GM21717 (cell line): Measurements from ENCODE around the gene PTPRK.

Source experiments
- ATAC-seq: cut with Tn5 transposase; IDR thresholded peaks from one replicate; pipeline ENCODE4 v1.9.1; 2021; ENCODE audit warnings: mild to moderate bottlenecking, moderate library complexity; ENCODE audit not compliant: unreplicated experiment

Gene PTPRK

DNA sequence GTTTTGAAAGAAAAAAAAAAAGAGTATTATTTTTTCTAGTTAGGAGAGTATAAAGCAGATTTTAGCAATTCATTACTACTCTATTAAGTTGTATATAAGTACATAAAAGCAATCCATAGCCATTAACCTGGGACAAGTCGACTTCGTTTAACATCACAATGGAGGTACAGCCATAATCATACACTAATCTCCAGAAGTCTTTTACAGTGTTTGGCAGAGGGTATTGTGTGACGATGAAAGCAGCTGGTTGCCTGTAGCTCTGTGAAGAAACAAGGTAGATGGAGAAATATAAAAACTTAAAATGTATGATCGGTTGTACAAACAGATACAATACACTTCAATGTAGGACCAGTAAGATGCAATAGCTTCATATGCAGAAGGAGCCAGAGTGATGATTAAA is 543.6 kb downstream of the PTPRK start:
- ATAC-seq, result no peak

DNA sequence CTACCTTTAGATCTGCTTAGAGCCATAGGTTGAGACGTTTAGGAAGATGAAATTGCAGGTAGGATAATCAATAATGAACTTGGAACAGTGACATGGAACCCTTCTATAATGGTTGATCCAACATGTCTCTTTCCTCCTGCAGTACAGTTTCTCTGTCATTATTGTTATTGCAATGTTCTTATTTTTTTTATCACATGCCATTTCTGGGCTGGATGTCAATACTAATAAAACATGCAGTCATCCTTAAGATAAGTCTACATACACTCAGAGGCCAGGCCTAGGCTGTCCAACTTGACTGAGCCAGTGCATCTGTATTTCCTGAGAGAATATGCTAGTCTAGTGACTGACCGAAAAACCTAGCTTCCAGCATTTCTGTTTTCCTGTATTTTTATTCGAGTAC is 544.3 kb downstream of the PTPRK start:
- no peak for ATAC-seq

DNA sequence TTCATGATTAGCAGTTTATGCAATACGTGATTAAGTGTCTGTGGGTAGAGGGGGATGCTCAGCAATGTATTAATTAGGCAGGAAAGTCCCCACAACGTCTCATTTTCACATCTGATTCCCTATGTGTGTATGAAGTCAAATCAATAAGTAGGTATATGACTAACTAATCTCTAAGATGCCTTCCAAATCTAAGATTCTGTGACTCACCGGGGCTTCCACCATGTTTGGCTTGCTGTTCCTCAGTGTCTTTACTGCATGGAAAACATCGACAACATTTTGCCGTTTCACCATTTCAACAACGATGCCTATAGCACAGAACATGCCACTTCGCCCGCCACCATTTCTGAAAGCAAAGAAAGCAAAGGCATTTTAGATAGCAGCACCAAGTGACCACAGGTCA is 547.6 kb downstream of the PTPRK start:
- ATAC-seq, result no peak

DNA sequence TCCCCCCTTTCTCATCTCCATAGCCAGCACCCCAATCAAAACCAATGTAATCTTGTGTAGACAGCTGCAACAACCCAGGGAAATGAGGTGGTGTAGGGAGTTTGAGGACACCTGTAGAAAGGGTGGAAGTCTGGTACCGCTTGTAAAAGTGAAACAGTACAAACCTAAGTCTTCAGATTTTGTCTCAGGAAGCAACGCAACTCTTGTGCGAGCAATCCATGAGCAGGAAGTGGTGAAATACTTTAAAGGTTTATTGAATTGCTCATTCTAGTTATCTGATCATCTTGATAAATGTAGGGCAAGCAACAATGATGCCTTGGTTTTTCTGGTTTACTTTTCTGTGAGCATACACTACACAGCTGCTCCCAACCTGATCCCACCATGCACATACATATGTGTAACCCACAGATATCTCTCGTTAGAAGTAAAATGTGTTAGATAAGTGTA is 548.4 kb downstream of the PTPRK start:
- ATAC-seq, result no peak

DNA sequence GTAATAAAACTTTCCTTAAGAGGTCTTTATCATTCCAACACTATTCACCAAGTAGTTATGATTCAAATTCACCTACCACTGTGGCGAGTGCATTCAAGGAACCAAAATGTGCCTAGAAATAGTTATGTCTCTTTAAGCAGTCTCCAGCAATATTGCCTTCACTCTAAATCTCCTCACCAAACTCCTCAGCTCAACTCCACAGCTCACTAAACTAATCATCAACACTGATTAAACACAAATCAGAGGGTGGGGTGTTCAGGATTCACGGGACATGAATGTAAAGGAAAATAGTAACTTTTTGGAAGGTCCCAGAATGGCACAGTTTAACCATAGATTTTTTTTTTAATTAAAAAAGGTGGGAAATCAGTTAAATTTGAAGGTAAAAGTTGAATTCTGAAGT is 549.0 kb downstream of the PTPRK start:
- no peak for ATAC-seq

DNA sequence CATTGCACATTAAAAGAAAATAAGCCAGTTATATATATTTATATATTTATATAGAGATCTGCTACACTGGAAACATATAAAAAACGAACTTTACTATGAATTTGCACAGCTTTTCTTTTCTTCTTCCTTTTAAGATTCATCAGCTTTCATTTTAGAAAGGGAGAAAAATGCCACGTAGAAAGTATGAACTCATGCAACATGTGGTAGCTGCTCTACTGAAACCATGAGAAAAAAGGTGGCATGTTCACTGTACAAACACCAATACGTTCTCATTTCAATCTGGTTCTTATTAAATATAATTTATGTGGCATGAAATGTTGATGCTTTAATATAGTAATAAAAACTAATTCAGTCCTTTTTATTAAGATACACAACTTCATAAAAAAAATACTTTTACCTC is 550.7 kb downstream of the PTPRK start:
- no peak for ATAC-seq

DNA sequence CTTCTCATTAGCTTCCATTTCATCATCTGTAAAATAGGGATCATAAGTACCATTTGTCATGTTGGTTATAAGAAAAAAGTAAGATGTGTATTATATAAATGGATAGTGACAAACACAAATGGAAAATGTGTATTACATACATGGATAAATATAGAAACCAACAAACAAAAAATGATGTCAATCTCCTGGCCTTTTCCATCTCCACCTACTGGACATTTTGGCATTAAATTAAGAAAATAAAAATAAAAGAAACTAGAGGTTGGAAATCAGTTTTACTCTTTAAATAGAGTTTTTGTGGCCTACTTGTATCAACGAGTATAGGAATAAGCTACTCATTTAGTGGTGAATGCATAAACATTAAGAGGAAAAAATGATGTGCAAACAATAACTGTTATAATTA is 552.0 kb downstream of the PTPRK start:
- ATAC-seq, result no peak

DNA sequence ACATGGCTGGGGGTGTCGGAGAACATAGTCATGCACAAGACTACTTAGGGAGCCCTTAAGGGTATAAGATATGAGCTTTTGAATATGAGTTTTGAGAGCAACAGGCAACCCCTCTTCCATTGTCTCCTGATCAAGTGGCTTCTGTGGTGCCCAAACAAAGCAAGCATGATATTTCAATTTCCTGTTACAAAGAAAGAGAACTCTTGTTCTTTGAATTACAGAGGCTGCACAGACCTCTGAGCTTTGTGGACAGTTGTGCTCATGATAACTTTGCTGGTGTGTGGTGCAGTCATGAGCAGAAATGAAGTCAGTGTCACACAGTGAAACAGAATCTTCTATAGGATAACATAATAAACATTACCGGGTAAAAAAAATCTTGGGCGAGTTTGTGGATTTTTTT is 552.7 kb downstream of the PTPRK start:
- no peak for ATAC-seq

DNA sequence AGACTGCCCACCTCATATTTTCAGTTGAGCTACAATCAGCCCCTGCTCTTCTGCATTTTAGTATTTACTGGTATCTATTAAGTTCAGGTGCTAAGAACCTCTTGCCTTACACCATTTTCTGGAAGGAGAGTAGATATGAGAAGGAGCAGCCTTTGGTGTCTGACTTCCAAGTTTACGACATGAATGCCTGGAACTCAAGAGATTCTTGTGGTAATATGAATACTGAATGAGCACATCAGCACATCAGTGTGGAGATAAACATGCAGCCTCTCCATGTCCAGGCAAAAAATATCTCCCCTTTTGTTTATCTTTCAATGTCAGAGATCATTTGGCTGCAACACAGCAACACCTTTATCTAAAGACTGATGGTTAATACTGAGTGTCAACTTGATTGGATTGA is 553.8 kb downstream of the PTPRK start:
- no peak for ATAC-seq

DNA sequence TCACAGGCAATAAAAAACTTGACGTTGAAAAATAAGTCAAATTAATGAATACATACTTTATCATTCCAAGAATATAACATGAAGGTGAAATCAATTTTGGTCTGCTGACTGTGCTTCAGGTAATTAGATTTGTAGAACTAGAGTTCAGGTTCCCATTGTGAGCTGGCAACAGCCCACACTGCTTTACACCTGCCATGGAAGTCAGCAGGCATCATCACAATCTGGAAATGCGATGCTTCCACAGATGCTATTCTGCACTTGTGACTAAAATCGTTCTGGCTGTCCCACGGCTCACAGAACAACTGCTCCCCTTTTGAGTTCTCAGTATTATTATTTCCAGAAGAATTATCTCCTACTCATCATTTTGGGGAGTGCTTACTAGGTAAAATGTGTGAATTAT is 556.9 kb downstream of the PTPRK start:
- ATAC-seq, result no peak

DNA sequence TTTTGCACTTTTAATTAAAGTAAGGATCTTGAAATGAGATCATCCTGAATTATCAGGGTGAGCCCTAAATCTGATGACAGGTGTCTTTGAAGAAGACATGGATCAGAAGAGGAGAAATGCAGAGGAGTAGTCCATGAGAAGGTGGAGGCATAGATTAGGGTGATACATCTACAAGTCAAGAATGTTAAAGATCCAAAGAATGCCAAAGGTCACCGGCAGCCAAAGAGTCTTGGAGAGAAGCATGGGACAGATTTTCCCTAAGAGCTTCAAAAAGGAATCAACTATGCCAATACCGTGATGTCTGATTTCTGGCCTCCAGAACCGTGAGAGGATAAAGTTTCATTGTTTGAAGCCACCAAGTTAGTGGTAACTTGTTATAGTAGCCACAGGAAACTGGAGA is 560.5 kb downstream of the PTPRK start:
- no peak for ATAC-seq

DNA sequence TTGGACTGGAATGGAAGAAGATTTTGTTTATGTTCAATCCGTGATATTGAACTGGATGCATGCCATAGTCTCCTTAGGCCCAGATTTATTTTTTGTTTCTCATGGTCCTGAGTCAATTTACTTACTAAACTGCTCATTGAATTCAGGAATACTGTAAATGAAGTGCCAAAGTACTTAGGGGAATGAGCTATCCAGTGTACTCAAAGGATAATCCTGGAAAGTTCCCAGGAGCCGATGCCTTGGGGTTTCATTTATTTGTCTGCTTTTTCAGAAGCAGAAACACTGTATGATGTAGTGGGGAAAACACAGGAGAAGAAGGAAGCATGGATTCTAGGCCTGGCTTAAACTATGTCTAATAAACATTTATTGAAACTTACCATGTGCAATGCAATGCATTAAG is 563.4 kb downstream of the PTPRK start:
- ATAC-seq, result no peak

DNA sequence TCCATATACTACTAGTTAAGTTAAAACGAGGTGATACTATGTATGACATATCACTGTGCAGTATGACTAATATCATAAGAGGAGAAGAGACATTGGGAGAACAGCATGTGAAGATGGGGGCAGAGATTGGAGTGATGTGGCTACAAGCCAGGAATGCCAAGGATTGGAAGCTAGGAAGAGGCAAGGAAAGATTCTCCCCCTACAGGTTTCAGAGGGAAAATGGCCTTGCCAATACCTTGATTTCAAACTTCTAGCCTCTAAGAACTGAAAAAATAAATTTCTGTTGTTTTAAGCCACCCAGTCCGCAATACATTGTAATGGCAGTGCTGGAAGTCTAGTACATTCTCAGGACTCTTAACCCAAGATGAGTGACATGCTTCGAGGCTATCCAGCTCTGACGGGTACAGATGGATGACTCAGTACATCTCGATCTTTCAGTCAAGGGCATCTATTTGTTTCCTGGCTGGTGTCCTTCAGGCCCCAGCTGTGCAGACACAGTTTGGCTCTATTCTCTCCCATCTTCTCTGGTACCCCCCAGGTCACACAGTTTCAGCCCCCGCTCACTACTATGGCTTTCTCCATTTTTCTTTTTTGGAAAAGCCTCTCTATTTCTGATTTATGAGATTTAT is 564.0 kb downstream of the PTPRK start:
- ATAC-seq, result no peak

DNA sequence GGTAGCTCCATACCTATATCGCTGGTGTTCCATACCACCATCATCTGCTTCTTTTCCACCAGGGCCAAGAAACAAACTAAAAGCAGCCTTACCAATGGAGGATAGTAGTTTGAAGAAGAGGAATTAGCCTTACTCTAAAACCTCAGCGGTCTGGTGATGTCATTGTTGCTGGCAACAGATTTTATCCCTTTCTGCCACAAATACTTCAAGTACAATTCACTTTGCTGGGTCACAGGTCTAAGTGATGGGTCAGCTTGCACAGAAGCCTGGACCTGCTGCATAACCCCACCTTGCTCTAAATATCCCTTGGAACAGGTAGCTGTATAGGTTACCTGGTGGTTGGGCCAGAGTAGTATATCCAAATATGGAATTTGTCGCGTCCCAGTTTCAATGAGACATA is 566.3 kb downstream of the PTPRK start:
- ATAC-seq, result no peak

DNA sequence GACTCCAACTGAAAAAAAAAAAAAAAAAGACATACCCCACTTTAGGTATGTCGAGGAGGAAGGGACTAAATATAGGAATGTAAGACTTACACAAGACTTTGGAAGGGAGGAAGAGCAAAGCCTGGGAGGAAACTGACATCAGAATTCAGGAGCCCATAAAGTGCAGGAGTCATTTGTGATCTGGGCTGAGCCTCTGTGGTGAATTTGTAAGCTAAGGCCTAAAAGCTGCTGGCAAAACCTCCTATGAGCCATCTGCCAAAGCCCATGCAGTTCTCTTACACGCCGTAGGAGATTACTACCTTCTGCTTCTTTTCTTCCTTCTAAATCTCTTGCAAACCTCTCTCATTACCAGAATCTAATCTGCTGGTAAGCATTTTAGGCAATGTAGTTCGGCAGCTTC is 567.6 kb downstream of the PTPRK start:
- ATAC-seq, result no peak

DNA sequence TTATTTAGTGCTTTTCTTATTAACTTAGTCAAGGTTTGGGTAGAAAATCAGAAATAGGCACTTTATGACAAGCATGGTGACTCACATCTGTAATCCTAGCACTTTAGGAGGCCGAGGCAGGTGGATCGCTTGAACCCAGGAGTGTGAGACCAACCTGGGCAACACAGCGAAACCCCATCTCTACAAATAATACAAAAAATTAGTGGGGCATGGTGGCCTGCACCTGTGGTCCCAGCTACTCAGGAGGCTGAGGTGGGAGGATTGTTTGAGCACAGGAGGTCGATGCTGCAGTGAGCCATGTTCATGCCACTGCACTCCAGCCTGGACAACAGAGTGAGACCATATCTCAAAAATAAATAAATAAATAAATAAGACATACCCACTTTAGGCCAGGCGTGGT is 568.2 kb downstream of the PTPRK start:
- no peak for ATAC-seq

DNA sequence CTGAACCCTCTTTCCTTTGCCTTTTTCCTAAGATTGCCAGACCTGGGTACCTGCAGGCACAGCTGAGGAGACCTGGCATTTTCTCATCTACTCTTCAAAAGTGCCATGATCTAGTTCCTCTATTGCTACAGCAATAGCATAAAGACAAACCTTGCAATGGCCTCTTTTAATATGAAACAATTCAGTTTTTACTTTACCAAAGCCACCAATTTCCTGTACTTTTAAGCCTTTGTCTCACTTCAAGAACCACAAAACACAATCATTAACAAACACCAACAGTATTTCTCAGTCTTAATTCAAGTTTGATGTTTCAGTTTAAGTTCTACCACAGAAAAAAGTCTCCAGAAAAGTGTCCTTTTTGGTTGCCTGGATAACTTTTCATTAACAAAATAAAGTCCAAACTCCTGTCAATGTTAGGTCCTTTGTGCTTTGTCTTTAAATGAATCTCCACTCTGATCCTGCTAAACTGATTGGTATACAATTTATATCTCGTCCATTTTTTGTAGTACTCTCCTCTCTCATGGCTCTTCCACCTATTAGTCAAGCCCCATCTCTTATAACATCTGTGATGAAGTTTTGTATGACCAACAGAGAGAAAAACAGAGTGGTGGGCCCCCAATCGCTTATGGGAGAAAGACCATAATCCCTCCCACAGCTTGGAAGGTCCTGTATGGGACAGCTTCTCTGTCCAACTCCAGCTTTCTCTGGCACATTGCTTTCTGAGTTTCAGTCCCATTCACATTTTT is 569.1 kb downstream of the PTPRK start:
- peak; percentile 71 for ATAC-seq

DNA sequence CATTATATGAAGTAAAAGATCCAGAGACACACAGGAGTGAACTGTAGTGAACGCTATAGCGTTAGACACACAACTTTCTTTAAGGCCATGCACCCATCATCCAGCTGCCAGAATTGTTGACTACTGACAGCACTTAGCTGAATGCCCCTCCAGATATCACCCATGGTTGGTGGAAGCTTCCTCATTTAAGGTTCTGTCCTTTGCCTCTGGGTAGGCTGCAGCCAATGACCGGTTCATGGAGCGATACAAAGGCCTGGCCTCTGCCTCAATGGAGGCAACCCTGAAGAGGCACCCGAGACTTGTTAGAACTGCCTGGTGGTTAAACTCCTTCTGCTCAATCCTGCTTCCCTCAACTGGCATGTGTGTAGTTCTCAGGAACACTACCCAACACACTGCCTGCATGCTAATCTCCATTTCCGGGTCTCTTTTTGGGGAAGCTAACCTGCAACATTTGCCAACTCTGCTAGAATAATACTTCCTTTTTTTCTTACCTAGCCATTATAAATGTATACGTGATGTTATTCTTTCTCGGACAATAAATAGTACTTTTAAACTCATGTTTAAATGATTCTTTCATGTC is 569.7 kb downstream of the PTPRK start:
- ATAC-seq, result no peak

DNA sequence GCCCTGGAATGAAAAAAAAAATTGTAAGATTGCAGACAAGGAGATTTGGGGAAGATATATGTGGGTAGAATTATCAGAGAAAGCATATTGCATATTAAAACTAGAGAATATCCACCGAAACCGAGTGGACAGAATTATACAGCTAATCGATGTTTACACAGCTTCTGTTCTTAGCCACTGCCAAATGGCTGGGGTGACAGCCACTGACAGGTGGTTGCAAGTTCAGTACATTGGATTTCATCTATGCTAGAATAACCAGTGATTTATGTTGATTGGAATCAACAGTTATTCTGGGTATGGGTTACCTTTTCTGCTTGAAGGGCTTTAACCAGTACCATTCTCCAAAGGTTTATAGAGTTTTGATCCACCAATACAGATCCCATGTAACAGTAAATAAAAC is 571.1 kb downstream of the PTPRK start:
- no peak for ATAC-seq

DNA sequence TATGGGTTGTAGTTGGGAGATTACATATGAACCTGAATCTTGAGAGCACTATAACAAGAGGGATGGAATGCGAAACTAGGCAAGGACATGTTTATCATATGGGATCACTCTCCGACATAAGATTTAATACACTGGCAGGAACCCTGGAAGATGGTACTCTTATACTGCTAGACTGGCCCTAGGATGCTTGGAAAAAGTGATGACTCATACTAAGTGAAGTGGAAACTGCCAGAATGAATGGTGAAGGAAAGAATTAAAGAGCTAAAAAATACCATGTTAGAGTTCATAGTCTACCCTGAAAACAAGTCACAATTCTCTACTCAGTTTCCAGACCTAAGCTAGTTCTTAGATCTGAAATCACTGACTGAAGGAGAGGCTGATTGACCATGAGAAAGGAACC is 574.0 kb downstream of the PTPRK start:
- no peak for ATAC-seq

DNA sequence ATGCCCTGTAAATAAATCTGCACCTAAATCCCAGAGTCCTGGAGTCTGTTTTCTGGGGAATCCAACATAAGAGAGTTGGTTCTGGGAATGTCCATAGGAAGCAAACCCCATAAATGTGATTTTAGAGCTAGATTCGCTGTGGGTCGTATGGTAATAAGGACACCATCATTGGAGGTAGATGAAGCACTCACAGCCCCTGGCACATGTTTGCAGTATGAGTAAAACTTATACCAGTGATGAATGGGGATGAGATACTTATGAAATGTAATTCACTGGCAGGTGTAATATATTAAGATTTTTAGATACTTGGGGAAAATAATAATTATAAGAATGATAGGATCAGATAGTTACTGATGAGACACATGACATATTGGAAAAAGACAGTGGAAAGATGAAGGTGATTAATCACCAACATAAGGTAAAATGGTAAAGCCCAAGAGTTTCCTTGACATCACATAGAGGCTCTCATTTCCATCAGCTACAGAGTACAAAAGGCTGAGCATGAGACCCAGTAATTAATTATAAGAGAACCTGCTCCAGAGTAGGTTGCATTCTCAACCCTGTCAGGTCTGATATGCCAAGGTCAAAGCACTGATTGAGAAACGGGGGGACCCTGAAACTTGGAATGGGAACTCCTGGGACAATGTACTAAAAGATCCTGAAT is 574.8 kb downstream of the PTPRK start:
- no peak for ATAC-seq

DNA sequence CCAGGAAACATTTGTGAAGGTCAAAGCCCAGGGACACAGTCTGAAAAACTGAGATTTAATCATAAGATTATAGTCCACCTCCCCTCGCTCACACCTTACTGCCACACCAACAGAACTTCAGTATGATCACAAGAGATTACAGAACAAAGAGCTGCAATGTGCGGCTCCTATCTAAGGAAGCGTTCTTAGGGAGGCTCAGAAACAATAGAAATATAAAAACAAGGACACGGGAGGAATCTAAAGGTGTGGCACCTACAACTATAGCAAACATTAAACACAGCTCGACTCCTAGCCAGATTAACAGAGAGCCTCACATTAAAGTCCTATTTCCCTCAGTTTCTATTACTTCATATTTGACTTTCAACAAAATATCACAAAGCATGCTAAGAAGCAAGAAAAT is 579.2 kb downstream of the PTPRK start:
- no peak for ATAC-seq
